OCI-LY3 (cell line): Measurements from ENCODE around the gene PLEKHA6.

Source experiments
- H2AFZ ChIP-seq: fragments of 200-600, 300-600 bp; shearing (Covaris generic); 2 replicates; pipeline ENCODE4 v1.6.0; 2014; ENCODE audit warnings: antibody characterized with exemption, low read depth, low read length
- H3K27ac ChIP-seq: fragments of 200-600, 300-600 bp; sonication (generic); 2 replicates; pipeline ENCODE4 v1.5.1; 2014; ENCODE audit warnings: mild to moderate bottlenecking, low read length, moderate library complexity, mixed read lengths
- H3K27me3 ChIP-seq: fragments of 200-600, 300-600 bp; sonication (generic); 2 replicates; pipeline ENCODE4 v1.6.1; 2014; ENCODE audit warnings: low read depth, low read length, mixed read lengths
- H3K36me3 ChIP-seq: fragments of 200-600, 300-600 bp; sonication (generic); replicated peaks from 2 replicates; pipeline ENCODE3; 2014; ENCODE audit warnings: low read depth, low read length, mixed read lengths
- H3K4me1 ChIP-seq: fragments of 300-600, 200-600 bp; sonication (generic); 2 replicates; pipeline ENCODE4 v1.6.1; 2014; ENCODE audit warnings: low read length, mixed read lengths
- H3K4me2 ChIP-seq: fragments of 200-600, 300-600 bp; sonication (generic); 2 replicates; pipeline ENCODE4 v1.6.1; 2014; ENCODE audit warnings: low read length, mixed read lengths
- H3K4me3 ChIP-seq: fragments of 300-600, 200-600 bp; sonication (generic); 2 replicates; pipeline ENCODE4 v1.5.1; 2014; ENCODE audit warnings: antibody characterized with exemption, mild to moderate bottlenecking, low read length, moderate library complexity
- H3K79me2 ChIP-seq: fragments of 300-600, 200-600 bp; shearing (Covaris generic); 2 replicates; pipeline ENCODE4 v1.6.1; 2014; ENCODE audit warnings: mild to moderate bottlenecking, low read length, mixed read lengths
- H3K9ac ChIP-seq: fragments of 300-600, 200-600 bp; shearing (Covaris generic); 2 replicates; pipeline ENCODE4 v1.6.0; 2014; ENCODE audit warnings: mild to moderate bottlenecking, low read length, moderate library complexity
- H3K9me3 ChIP-seq: fragments of 200-600, 300-600 bp; shearing (Covaris generic); 2 replicates; pipeline ENCODE4 v1.6.1; 2014; ENCODE audit warnings: low read length, mixed read lengths; ENCODE audit not compliant: insufficient read depth
- H4K20me1 ChIP-seq: fragments of 200-600, 300-600 bp; sonication (generic); 2 replicates; pipeline ENCODE4 v1.6.1; 2016; ENCODE audit warnings: low read length, mixed read lengths; ENCODE audit not compliant: insufficient read depth
- EZH2phosphoT487 ChIP-seq: fragments of 200-600 bp; shearing (Covaris generic); IDR thresholded peaks from 2 replicates; pipeline ENCODE4 v1.6.1; 2018; ENCODE audit warnings: antibody characterized with exemption, mixed run types, low read depth
- TF ChIP-seq, protein P1 (sequence below): fragments of 200-600, 300-600 bp; sonication (generic); IDR thresholded peaks from 2 replicates; pipeline ENCODE4 v1.5.1; 2014; ENCODE audit warnings: antibody characterized with exemption, low read length, low read depth

Gene PLEKHA6

DNA sequence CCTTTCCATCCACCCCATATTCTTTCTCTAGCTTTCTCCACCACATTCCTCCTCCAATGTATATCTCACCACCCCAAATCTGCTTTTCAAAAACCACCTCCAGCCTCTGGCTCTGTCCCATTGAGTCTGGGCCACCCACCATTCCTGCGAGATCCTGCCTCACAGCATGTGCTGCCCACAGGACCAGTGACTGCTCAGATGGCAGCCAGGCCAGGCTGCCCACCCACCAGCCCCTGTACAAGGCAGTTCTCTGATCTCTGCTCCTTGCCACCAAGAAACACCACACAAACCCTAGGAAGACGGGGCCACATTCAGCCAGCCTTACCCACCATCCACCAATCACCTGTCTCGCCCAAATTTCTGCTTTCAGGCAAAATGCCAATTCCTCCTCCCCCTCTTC lies 53.7 kb downstream of the PLEKHA6 start:
- Histone ChIP-seq H3K4me1 (no peaks in the 10 kb centered on the region), H3K79me2 (no peaks in the 10 kb centered on the region), H3K9me3 (no peaks in the 10 kb centered on the region), H3K27ac (no peak overlapping the region), H3K4me2 (no peak overlapping the region), H3K4me3 (no peak overlapping the region), H3K9ac (no peak overlapping the region), H2AFZ (no peak overlapping the region), H4K20me1 (no peaks in the 10 kb centered on the region), H3K27me3 (peaks cover 78% of the 10 kb centered on the region), H3K36me3 (no peaks in the 10 kb centered on the region)
- TF ChIP-seq, protein P1, sequence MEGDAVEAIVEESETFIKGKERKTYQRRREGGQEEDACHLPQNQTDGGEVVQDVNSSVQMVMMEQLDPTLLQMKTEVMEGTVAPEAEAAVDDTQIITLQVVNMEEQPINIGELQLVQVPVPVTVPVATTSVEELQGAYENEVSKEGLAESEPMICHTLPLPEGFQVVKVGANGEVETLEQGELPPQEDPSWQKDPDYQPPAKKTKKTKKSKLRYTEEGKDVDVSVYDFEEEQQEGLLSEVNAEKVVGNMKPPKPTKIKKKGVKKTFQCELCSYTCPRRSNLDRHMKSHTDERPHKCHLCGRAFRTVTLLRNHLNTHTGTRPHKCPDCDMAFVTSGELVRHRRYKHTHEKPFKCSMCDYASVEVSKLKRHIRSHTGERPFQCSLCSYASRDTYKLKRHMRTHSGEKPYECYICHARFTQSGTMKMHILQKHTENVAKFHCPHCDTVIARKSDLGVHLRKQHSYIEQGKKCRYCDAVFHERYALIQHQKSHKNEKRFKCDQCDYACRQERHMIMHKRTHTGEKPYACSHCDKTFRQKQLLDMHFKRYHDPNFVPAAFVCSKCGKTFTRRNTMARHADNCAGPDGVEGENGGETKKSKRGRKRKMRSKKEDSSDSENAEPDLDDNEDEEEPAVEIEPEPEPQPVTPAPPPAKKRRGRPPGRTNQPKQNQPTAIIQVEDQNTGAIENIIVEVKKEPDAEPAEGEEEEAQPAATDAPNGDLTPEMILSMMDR = no peak
- no peak for TF ChIP-seq EZH2phosphoT487

DNA sequence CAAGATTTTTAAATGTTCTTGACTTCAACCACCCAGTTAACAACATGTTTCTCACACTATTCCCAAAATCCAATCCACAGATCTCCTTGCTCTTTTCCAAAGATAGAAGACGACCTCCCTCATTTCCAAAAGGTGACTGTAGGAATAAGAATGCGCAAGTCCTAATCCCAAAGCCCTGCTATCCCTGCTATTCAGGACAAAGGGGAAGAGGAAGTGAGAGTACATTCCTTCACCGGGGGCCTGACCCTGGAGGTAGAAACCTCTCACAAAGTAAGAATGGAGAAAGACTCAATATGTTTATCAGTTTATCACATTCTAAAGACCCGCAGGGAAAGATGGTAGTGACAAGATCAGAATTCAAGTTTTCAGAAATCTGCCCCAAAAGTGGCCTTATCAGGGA lies 55.7 kb downstream of the PLEKHA6 start:
- Histone ChIP-seq H3K9me3 (no peaks in the 10 kb centered on the region), H3K9ac (no peak overlapping the region), H3K4me3 (no peak overlapping the region), H3K4me1 (no peaks in the 10 kb centered on the region), H3K27ac (no peak overlapping the region), H2AFZ (no peak overlapping the region), H3K36me3 (no peaks in the 10 kb centered on the region), H3K79me2 (no peaks in the 10 kb centered on the region), H3K4me2 (no peak overlapping the region), H3K27me3 (peaks cover 83% of the 10 kb centered on the region), H4K20me1 (no peaks in the 10 kb centered on the region)
- TF ChIP-seq EZH2phosphoT487 = no peak
- TF ChIP-seq, protein P1 = no peak

DNA sequence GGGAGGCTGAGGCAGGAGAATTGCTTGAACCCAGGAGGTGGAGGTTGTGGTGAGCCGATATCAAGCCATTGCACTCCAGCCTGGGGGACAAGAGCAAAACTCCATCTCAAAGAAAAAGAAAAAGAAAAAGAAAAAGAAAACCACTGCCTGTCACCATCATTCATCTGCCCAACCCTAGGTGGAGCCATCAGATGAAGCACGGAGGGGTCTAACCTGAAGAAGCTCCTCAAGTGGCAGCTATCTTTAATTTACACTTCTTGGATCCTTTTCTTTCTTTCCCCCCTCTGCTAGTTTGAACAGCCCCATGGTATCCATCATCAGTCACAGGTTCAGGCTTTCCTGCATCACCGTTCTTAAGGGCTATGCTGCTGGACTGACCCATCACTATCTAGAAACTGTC lies 57.0 kb downstream of the PLEKHA6 start:
- H3K9ac ChIP-seq = no peak overlapping the region
- no peaks in the 10 kb centered on the region for H3K36me3 ChIP-seq
- H3K9me3 ChIP-seq = no peaks in the 10 kb centered on the region
- no peak overlapping the region for H3K27ac ChIP-seq
- no peaks in the 10 kb centered on the region for H3K79me2 ChIP-seq
- no peaks in the 10 kb centered on the region for H4K20me1 ChIP-seq
- no peak overlapping the region for H2AFZ ChIP-seq
- no peak overlapping the region for H3K4me3 ChIP-seq
- peaks cover 86% of the 10 kb centered on the region for H3K27me3 ChIP-seq
- H3K4me1 ChIP-seq = no peaks in the 10 kb centered on the region
- no peak overlapping the region for H3K4me2 ChIP-seq
- TF ChIP-seq, protein P1 = no peak
- no peak for TF ChIP-seq EZH2phosphoT487

DNA sequence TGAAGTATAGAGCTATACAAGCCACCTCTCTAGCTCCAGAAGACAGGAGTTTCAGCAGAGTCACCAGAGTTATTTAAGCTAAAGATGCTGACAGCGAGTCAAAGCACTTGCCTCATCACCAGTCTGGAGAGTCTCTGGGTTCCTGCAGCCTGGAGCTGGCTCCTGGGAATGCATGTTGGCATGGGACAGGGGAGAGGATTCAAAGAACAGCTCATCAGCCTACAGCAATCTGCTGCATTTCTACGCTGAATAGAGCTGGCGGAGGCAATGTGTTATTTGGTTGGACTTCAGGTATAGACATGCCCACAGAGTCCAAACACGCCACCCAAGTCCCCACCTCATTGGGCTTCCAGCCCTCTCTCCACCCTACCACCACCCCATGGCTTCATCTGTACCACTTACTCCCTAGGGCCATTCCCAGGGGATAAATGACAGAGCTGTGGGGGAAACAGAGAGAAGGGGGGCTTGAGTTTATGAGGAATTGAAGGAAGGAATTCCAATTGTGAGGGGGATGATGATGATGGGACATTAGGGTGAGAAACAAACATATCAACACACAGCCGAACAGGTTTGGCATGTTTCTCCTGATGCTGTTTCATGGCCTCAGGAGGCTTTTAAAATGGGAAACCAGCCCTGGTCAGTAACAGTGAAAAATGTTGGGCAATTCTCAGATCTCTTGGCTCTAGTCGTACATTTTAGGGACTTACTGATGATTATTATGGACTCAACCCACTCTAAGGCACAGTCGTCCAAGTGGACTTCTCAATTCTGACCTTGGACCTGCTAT lies 58.4 kb downstream of the PLEKHA6 start:
- H3K4me1 ChIP-seq = no peaks in the 10 kb centered on the region
- no peaks in the 10 kb centered on the region for H3K36me3 ChIP-seq
- H3K27me3 ChIP-seq = peaks cover 78% of the 10 kb centered on the region
- H2AFZ ChIP-seq = no peak overlapping the region
- no peak overlapping the region for H3K4me2 ChIP-seq
- no peak overlapping the region for H3K4me3 ChIP-seq
- H3K9me3 ChIP-seq = no peaks in the 10 kb centered on the region
- H4K20me1 ChIP-seq = no peaks in the 10 kb centered on the region
- no peak overlapping the region for H3K27ac ChIP-seq
- H3K9ac ChIP-seq = no peak overlapping the region
- TF ChIP-seq, protein P1 = no peak
- no peak for TF ChIP-seq EZH2phosphoT487
- H3K79me2 ChIP-seq = no peaks in the 10 kb centered on the region
